GM19043 (cell line): Measurements from ENCODE around the gene ZNF845.
A peak's percentile ranks its signal among the peaks of the same experiment; 100 is the strongest.
"Not testable (repeated sequence)": the region's sequence is repeated elsewhere in the genome, so short reads cannot be mapped to it uniquely, and the experiment has no call there.

Experiments used
- ATAC-seq: cut with Tn5 transposase; IDR thresholded peaks from one replicate; pipeline ENCODE4 v1.9.1; 2021; ENCODE audit warnings: low read depth; ENCODE audit not compliant: unreplicated experiment

ZNF845 gene

GRCh38 chr19:53333463-53334449, at the start of gene ZNF845:
ZNF845 (plus strand) TSS chr19:53333749; CDS start chr19:53341308, 7,559 bp downstream.
- peak; percentile 97 for ATAC-seq

DNA sequence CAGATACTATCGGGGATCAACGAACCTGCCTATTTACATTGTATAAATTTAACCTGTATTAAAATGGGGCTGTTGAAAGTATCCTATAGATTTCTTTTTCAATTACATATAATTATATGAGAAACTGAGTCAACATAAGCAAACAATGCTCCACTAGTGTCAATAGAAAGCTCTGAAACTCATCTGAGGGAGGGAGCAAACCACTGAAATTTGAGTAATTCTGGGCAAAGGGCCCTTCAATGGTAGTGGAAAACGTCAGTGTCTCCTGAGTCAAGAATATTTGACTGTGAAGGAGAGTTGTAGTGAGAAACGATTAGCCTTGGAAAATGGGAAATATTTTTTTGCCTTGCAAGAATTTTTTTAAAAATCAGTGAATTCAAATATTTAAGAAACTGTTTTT, 48.5 kb upstream of the ZNF845 start:
- ATAC-seq = no peak

DNA sequence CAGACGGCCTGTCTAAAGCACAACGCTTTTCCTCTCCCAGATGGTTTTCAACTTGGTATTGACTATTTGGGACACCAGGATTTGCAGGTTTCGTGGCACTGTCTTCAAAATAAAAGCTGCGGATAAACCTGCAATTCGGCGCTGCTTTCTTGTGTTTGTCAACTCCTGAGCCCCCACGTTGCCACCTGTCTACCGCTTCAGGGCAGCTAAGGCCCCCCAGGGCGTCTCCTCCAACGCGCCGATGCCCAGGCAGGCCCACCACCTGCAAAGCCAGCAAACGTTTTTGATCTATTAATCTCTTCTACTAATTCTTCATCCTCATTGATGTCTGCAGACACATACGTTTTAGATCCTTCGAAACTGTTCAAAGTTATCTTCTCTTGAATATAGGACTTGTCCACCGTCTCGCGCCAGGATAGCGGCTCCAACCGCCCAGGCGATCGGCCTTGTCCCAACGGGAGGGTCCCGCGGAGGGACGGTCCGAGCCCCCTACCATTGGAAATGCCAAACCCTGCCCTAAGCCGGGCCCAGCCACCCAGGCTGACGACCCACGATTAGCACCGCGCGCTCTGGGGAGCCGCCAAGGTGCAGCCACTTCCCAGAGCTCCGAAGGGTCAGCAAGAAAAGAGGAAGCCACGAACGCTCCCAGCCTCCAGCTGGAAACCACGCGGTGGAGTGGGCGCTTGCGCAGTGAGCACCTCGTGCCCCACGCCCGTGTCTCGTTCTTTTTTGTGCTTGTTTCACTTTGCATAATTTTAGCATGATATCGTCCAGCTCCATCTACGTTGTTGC, 42.6 kb upstream of the ZNF845 start:
- ATAC-seq = no peak

DNA sequence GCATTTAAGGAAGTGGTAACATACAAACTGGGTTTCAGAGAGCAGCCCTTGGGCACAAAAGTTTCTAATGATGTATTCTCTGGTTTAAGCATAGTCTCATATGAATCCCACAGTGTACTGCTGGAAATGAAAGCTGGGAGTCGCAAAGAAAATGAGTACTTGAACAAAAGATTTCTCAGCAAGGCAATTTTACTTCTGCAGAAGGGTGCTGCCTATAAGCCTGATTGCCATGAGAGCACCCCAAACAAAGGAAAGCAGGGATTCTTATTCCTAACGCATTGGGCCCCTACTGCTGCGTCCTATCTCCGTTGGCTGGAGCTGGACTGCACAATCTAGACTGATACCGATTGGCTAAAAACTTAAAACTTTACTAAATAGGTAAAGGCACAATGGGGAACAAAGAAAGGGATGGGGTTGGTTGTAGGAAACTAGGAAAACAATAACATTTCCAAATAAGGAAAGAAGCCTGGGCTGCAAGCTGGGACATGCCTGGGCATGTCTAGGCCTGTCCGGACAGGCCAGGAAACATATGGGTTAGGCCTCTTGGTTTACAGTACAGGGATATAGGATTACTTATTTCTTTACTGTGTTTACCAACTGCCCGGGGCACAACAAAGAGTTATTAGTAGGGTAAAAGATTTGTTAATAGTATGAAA, 38.6 kb upstream of the ZNF845 start:
- no peak for ATAC-seq

DNA sequence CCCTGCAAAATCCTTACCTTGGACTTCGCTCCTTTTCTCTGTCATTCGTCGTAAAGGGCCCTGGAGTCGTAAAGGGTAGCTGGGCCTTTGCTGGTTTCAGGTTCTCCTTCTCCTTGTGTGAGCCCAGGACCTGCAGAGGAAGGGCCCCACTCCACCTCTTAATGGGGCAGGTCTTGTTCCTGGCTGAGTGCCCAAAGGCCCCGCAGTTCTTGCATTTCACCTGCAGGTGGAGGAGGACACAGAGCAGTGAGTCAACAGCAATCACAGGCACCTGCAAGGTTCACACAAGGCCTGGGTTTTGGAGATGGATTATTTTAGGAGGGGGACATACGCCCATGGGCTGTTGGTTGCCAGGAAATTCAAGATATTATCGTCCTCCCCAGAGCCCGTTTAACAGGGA, 32.2 kb upstream of the ZNF845 start:
- not testable (repeated sequence) for ATAC-seq

DNA sequence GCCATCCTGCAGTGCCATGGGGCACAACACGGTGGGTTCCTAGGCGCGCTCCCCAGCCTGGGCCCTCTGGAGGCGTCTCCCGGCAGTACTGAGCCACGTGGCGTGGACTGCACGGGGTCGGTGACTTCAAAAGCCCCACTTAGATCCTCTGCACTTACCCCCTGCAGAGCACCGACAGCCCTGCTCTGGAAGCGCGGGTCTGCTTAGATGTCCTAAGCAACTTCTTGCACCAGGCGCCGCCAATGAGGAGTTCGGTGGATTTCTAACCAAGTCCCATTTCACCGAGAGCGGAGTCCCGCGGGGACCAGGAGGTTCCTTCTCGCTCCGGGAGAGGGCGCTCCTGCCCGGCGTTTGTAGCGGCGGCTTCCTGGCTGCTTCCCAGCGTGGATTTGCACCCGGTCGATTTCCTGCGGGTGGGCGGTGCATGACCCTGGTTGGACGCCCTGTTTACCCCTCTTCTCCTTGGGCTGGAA, 25.2 kb upstream of the ZNF845 start:
- ATAC-seq = no peak

GRCh38 chr19:53311044-53311443, 22.5 kb upstream of the ZNF845 start:
- no peak for ATAC-seq

DNA sequence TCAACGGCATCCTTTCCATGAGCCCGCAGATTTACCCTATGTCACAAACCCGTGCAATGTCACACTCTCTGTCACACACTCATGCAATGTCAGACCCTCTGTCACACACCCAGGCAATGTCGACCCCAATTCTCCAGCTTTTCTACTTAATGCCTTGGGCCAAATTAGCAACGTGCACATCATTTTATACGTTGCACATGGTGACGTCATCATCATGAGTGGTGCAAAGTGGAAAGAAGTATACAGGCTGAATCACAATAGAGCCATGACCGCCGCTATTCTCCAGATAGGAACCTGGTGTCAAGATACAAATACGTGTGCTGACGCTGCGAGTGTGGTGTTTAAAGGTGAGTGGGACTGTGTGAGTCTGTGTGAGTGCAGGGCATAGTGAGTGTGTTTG, 21.7 kb upstream of the ZNF845 start:
- ATAC-seq = no peak

GRCh38 chr19:53328967-53329366, 4.6 kb upstream of the ZNF845 start:
- no peak for ATAC-seq

DNA sequence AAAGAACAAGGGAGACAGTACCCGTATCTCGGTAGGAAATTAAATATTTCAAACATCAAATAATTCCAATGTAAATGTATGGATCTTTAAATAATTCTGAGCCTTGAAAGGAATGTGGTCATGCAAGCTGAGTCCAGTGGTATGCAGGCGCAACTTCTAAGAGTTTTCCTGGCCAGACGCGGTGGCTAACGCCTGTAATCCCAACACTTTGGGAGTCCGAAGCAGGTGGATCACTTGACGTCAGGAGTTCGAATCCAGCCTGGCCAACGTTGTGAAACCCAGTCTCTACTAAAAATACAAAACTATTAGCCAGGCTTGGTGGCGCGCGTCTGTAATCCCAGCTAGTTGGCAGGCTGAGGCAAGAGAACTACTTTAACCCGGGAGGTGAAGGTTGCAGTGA, 1.1 kb upstream of the ZNF845 start:
- no peak for ATAC-seq

DNA sequence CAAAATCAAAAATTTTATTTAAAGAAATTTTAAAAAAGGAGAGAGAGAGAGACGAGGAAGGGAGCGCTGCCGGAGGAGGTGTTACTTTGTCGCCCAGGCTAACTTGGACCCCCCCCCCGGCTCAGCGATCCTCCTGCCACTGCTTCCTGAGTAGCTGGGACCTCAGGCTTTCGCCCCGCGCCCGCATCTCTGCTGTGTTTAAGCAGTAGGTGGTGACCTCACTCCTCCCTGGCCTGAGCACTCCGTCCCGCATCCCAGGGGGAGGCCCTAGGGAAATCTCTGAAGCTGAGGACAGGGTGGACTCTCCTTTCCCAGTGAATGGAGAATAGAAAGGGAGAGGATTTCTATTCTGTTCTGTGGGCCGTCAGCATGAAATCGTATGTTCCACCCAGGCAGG, 485 bp upstream of the ZNF845 start:
- ATAC-seq = no peak

DNA sequence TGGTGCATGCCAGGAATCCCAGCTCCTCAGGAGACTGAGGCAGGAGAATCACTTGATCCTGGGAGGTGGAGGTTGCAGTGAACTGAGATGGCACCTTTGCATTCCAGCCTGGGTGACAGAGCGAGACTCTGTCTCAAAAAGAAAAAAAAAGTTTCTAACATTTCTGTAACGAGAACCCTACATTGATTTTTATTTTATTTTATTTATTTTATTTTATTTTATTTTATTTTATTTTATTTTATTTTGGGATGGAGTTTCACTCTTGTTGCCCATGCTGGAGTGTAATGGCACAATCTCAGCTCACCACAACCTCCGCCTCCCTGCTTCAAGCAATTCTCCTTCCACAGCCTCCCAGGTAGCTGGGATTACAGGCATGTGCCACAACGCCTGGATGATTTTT, 10.9 kb downstream of the ZNF845 start:
- not testable (repeated sequence) for ATAC-seq

DNA sequence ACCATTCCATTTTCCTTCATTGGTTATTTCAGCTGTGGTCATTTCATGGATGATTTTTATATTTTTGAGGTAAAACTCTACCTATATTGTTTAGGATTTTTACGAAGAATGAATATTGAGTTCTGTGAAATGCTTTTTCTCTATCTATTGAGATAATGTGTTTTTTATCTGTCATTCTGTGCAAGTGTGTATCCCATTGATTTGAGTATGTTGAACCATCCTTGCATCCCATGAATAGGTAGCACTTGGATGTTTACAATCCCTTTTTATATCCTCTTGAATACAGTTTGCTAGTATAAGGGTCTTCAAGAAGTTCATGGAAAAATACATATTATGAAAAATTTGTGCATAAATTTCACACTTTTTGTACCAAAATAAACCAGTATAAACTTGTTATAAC, 22.2 kb downstream of the ZNF845 start:
- ATAC-seq = no peak

- ATAC-seq = no peak
Measured at GRCh38 chr19:53357821-53358581, 24.5 kb downstream of the ZNF845 start.

GRCh38 chr19:53360056-53360455, 26.5 kb downstream of the ZNF845 start:
- ATAC-seq = not testable (repeated sequence)

DNA sequence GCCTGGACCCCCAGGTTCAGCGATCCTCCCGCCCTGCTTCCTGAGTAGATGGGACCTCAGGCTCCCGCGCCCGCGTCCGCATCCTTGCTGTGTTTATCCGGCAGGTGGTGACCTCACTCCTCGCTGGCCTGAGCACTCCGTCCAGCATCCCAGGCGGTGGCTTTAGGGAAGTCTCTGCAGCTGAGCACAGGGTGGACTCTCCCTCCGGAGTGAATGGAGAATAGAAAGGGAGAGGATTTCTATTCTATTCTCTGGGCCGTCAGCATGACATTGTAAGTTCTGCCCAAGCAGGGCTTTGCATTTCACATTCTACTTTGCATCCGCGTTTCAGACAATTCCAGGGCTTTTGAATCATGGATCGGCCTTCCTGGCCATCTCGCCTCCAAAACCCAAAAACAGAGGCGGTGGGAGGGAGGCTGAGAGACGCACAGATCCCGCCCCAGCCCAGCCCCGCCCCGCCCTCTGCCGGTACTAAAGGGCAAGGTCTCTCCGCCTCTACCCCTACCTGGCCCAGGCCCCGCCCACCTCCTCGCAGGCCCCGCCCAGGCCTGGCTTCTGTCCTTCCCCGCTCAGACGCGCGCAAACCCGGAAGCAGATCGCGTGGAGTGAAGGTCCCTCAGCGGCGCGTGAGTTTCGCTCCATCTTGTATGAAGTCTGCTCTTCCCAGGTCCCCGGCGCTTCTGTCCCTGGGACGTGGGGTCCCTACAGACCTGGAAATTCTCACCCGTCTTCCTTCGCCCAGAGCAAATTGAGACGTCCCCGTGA, 31.8 kb downstream of the ZNF845 start, which contains the start of gene ZNF525:
TSS of gene ZNF525 (plus strand) at position 572 of the 765 bp plus-strand sequence. CDS start 6,577 bp downstream, outside the sequence.
- ATAC-seq = peak; percentile 96

- ATAC-seq = peak; percentile 27
Measured at GRCh38 chr19:53365899-53366493, 32.4 kb downstream of the ZNF845 start.

DNA sequence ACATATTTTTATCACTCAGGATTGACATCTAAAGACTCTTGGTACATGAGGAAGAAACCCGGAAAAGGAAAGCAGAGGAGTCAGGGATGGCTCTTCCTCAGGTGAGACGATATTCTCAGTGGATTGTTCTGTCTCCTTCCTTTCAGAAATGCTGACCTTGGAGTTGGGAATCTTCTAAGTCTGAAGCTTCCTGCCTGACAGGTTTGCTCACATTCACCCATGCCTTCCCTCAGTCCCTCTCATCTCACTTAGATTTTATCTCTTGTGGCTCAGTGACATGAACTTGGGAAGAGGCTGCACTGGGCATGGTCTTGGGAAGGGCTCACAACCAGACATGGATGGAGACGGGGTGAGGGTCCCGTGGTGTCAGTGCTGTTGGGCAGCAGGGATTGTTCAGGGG, 38.6 kb downstream of the ZNF845 start:
- ATAC-seq = no peak

DNA sequence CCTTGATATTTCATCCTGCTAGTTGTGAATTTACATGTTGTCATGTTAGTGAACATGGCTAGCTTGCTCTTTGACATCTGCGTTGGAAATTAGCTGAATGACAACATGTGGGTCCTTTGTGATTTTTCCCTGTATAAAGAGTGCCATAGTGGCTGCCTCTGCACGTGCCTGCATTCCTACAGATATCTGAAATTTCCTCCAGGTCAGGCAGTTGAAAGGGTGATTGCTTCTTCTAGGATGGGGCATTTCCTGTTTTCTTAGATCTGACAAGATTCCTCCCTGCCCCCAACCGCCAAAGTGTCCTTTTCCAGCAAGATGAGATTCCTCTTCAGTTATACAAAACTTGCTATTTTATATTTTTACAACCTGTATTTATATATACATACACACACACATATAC, 40.7 kb downstream of the ZNF845 start:
- ATAC-seq = no peak
